HEK293T (cell line): ENCODE data around the gene IST1.

Source experiments
- CTCF ChIA-PET: fragments of 350-600 bp; formaldehyde crosslinking; extraction: SDS; loops from one replicate; lab custom pipeline; 2021; ENCODE audit warnings: antibody characterized with exemption, inconsistent platforms; lab: Yijun Ruan, JAX
- POLR2A ChIA-PET: fragments of 350-600 bp; formaldehyde crosslinking; extraction: SDS; loops from one replicate; lab custom pipeline; 2020; ENCODE audit warnings: antibody characterized with exemption, inconsistent platforms; lab: Yijun Ruan, JAX
- DNase-seq: peaks from one replicate; pipeline ENCODE4 v3.0.0; 2012; ENCODE audit warnings: mixed read lengths; ENCODE audit errors: extremely low spot score
- ARNT ChIP-seq: fragments of 450-650 bp; IDR thresholded peaks from 2 replicates; pipeline ENCODE4 v1.6.1; 2017; ENCODE audit warnings: mild to moderate bottlenecking
- BHLHE40 ChIP-seq: fragments of 450-650 bp; IDR thresholded peaks from 2 replicates; pipeline ENCODE4 v1.6.1; 2016; ENCODE audit warnings: mild to moderate bottlenecking, moderate library complexity, borderline replicate concordance
- CTBP1 ChIP-seq: fragments of 450-650 bp; IDR thresholded peaks from 2 replicates; pipeline ENCODE4 v1.6.1; 2016; ENCODE audit warnings: borderline replicate concordance
- ELF4 ChIP-seq: fragments of 450-650 bp; IDR thresholded peaks from 2 replicates; pipeline ENCODE4 v1.6.1; 2017; ENCODE audit warnings: antibody characterized with exemption
- FOXA1 ChIP-seq: fragments of 450-650 bp; IDR thresholded peaks from 2 replicates; pipeline ENCODE4 v1.6.1; 2016; ENCODE audit warnings: mild to moderate bottlenecking
- FOXK2 ChIP-seq: fragments of 450-650 bp; IDR thresholded peaks from 2 replicates; pipeline ENCODE4 v1.6.1; 2016; ENCODE audit warnings: mild to moderate bottlenecking
- FOXM1 ChIP-seq: fragments of 450-650 bp; IDR thresholded peaks from 2 replicates; pipeline ENCODE4 v1.6.1; 2017; ENCODE audit warnings: mild to moderate bottlenecking, borderline replicate concordance
- HDGF ChIP-seq: fragments of 450-650 bp; IDR thresholded peaks from 2 replicates; pipeline ENCODE4 v1.6.1; 2017; ENCODE audit warnings: antibody characterized with exemption, borderline replicate concordance
- L3MBTL2 ChIP-seq: fragments of 450-650 bp; conservative IDR thresholded peaks from 2 replicates; pipeline ENCODE4 v1.6.1; 2016; ENCODE audit warnings: mild to moderate bottlenecking
- LEF1 ChIP-seq: fragments of 450-650 bp; IDR thresholded peaks from 2 replicates; pipeline ENCODE4 v1.6.1; 2017; ENCODE audit warnings: mild to moderate bottlenecking, borderline replicate concordance
- NFRKB ChIP-seq: fragments of 450-650 bp; IDR thresholded peaks from 2 replicates; pipeline ENCODE4 v1.6.1; 2016; ENCODE audit warnings: mild to moderate bottlenecking, moderate library complexity
- PKNOX1 ChIP-seq: fragments of 450-650 bp; IDR thresholded peaks from 2 replicates; pipeline ENCODE4 v1.6.1; 2016
- SP1 ChIP-seq: fragments of 450-650 bp; IDR thresholded peaks from 2 replicates; pipeline ENCODE4 v1.6.1; 2017
- SUZ12 ChIP-seq: fragments of 450-650 bp; IDR thresholded peaks from 2 replicates; pipeline ENCODE4 v1.6.1; 2016; ENCODE audit warnings: mild to moderate bottlenecking
- TARDBP ChIP-seq: fragments of 450-650 bp; IDR thresholded peaks from 2 replicates; pipeline ENCODE4 v1.6.1; 2016
- ZNF384 ChIP-seq: fragments of 450-650 bp; IDR thresholded peaks from 2 replicates; pipeline ENCODE4 v1.6.1; 2016

IST1 gene

GRCh38 chr16:71929048-71929447 is 33.7 kb downstream of the IST1 start:
- no peak for TF ChIP-seq TARDBP
- TF ChIP-seq SUZ12 = no peak
- no peak for TF ChIP-seq SP1
- TF ChIP-seq PKNOX1 = no peak
- no peak for TF ChIP-seq ARNT
- no peak for TF ChIP-seq FOXA1
- no peak for TF ChIP-seq CTBP1
- TF ChIP-seq LEF1 = no peak
- TF ChIP-seq FOXK2 = no peak
- TF ChIP-seq BHLHE40 = no peak
- no peak for TF ChIP-seq NFRKB
- no peak for TF ChIP-seq ELF4
- TF ChIP-seq FOXM1 = no peak
- ChIA-PET POLR2A (interaction anchor here (0.7 to 1.4 kb wide), 5 partner anchors 12 to 150 kb away, joined by 3 to 5 read pairs (median 3); partner anchors contain the start of genes IST1 and ZNF821), CTCF (no interaction called here)
- no peak for DNase-seq

GRCh38 chr16:71930013-71930563 is 34.8 kb downstream of the IST1 start:
- CTCF ChIA-PET = interaction anchor here (0.7 kb wide), 1 partner anchor 282 kb away, joined by 14 read pairs; no protein-coding TSS in a partner anchor
- no peak for DNase-seq
- TF ChIP-seq FOXM1 = no peak
- no peak for TF ChIP-seq PKNOX1
- no peak for TF ChIP-seq NFRKB
- no peak for TF ChIP-seq TARDBP
- no peak for TF ChIP-seq ARNT
- TF ChIP-seq HDGF = no peak
- TF ChIP-seq L3MBTL2 = no peak
- no peak for TF ChIP-seq ELF4
- no peak for TF ChIP-seq FOXK2
- no peak for TF ChIP-seq ZNF384
- TF ChIP-seq LEF1 = no peak
- TF ChIP-seq SP1 = no peak
- no peak for TF ChIP-seq FOXA1
- no peak for TF ChIP-seq CTBP1
- TF ChIP-seq BHLHE40 = no peak
- TF ChIP-seq SUZ12 = no peak
- POLR2A ChIA-PET = interaction anchor here (1.4 kb wide), 1 partner anchor 46 kb away, joined by 4 read pairs; the partner anchor contains the start of gene ZNF821

- no peak for TF ChIP-seq LEF1
- no peak for TF ChIP-seq CTBP1
- TF ChIP-seq HDGF = no peak
- no peak for TF ChIP-seq NFRKB
- no peak for TF ChIP-seq TARDBP
- TF ChIP-seq FOXK2 = no peak
- TF ChIP-seq FOXA1 = no peak
- TF ChIP-seq FOXM1 = no peak
- no peak for TF ChIP-seq ZNF384
- no peak for TF ChIP-seq BHLHE40
- ChIA-PET CTCF (no interaction called here), POLR2A (no interaction called here)
- no peak for DNase-seq
Observed at GRCh38 chr16:71931001-71931400, 35.7 kb downstream of the IST1 start.

GRCh38 chr16:71931599-71931998 is 36.3 kb downstream of the IST1 start:
- DNase-seq = no peak
- TF ChIP-seq SP1 (no peak), NFRKB (no peak), ARNT (no peak), ELF4 (no peak), PKNOX1 (no peak), FOXK2 (no peak), FOXM1 (no peak), L3MBTL2 (no peak), CTBP1 (no peak), TARDBP (no peak), FOXA1 (no peak), HDGF (no peak), BHLHE40 (no peak), SUZ12 (no peak), ZNF384 (no peak), LEF1 (no peak)
- POLR2A ChIA-PET = no interaction called here
- CTCF ChIA-PET = no interaction called here

GRCh38 chr16:71933017-71933416 is 37.7 kb downstream of the IST1 start:
- ChIA-PET POLR2A (no interaction called here), CTCF (no interaction called here)
- no peak for DNase-seq
- TF ChIP-seq FOXK2 (no peak), ZNF384 (no peak), SUZ12 (no peak)

- DNase-seq = no peak
- POLR2A ChIA-PET = no interaction called here
- no peak for TF ChIP-seq SP1
- CTCF ChIA-PET = no interaction called here
Observed at GRCh38 chr16:71933913-71934695, 38.8 kb downstream of the IST1 start.
